GM23338 (cell line): ENCODE results near the gene EPS8. TPM values are rescaled to one million over a fixed set of nuclear protein-coding genes. Genes with fewer than 3 reads are reported as not detected.

Experiments
- ATAC-seq: fragments of 200-7000 bp; cut with Tn5 transposase; 3 replicates; pipeline ENCODE4 v1.9.1; 2020
- DNase-seq: peaks from one replicate; pipeline ENCODE4 v3.0.0-alpha.2; 2015; ENCODE audit warnings: low spot score
- H2AFZ ChIP-seq: fragments of 200-600 bp; sonication (generic); 2 replicates; pipeline ENCODE4 v1.8.0; 2016; ENCODE audit warnings: antibody characterized with exemption, mild to moderate bottlenecking, moderate library complexity
- H3F3A ChIP-seq: fragments of 200-600 bp; sonication (generic); replicated peaks from 2 replicates; pipeline ENCODE4 v1.8.0; 2017; ENCODE audit warnings: antibody characterized with exemption, mixed run types, low read depth
- H3K27ac ChIP-seq: fragments of 200-600 bp; sonication (generic); 2 replicates; pipeline ENCODE4 v1.6.1; 2016; ENCODE audit warnings: low read depth
- H3K27me3 ChIP-seq: fragments of 200-600 bp; sonication (generic); 2 replicates; pipeline ENCODE4 v1.8.0; 2016; ENCODE audit warnings: mild to moderate bottlenecking, mixed run types, moderate library complexity; ENCODE audit not compliant: insufficient read depth
- H3K36me3 ChIP-seq: fragments of 200-600 bp; sonication (generic); 2 replicates; pipeline ENCODE4 v1.8.0; 2016; ENCODE audit warnings: mild to moderate bottlenecking; ENCODE audit not compliant: insufficient read depth
- H3K4me1 ChIP-seq: fragments of 200-600 bp; sonication (generic); 2 replicates; pipeline ENCODE4 v1.8.0; 2016; ENCODE audit warnings: mild to moderate bottlenecking, moderate library complexity; ENCODE audit not compliant: insufficient read depth
- H3K4me2 ChIP-seq: fragments of 200-600 bp; sonication (generic); 2 replicates; pipeline ENCODE4 v1.7.1; 2017; ENCODE audit warnings: mixed run types
- H3K4me3 ChIP-seq: fragments of 200-600 bp; sonication (generic); 2 replicates; pipeline ENCODE4 v1.6.1; 2016; ENCODE audit warnings: mixed run types
- H3K79me2 ChIP-seq: fragments of 200-600 bp; sonication (generic); replicated peaks from 2 replicates; pipeline ENCODE4 v1.8.0; 2017; ENCODE audit warnings: mild to moderate bottlenecking; ENCODE audit not compliant: insufficient read depth
- H3K9me2 ChIP-seq: fragments of 200-600 bp; sonication (generic); 2 replicates; pipeline ENCODE4 v1.8.0; 2017; ENCODE audit not compliant: insufficient read depth
- H4K20me1 ChIP-seq: fragments of 200-600 bp; sonication (generic); replicated peaks from 2 replicates; pipeline ENCODE4 v1.8.0; 2017; ENCODE audit warnings: mild to moderate bottlenecking; ENCODE audit not compliant: insufficient read depth
- H3K27ac Mint-ChIP-seq: 2 replicates; pipeline ENCODE4 v1.8.0; 2020; ENCODE audit warnings: inconsistent platforms, mild to moderate bottlenecking, moderate library complexity, mixed read lengths
- H3K27me3 Mint-ChIP-seq: 3 replicates; pipeline ENCODE4 v1.8.0; 2022; ENCODE audit warnings: low read depth, mild to moderate bottlenecking, moderate library complexity, mixed read lengths, inconsistent platforms; ENCODE audit not compliant: insufficient read depth, poor library complexity
- H3K36me3 Mint-ChIP-seq: 3 replicates; pipeline ENCODE4 v1.8.0; 2021; ENCODE audit warnings: low read depth, mild to moderate bottlenecking, inconsistent platforms, moderate library complexity, mixed read lengths
- H3K4me1 Mint-ChIP-seq: 3 replicates; pipeline ENCODE4 v1.8.0; 2020; ENCODE audit warnings: mild to moderate bottlenecking, inconsistent platforms, mixed read lengths
- H3K4me3 Mint-ChIP-seq: 3 replicates; pipeline ENCODE4 v1.8.0; 2021; ENCODE audit warnings: moderate library complexity, mild to moderate bottlenecking, inconsistent platforms, mixed read lengths
- H3K9me3 Mint-ChIP-seq: 3 replicates; pipeline ENCODE4 v1.8.0; 2020; ENCODE audit warnings: moderate library complexity, mild to moderate bottlenecking, inconsistent platforms, mixed read lengths
- CREB1 ChIP-seq: fragments of 250-450 bp; sonication (Bioruptor Pico); IDR thresholded peaks from 2 replicates; pipeline ENCODE4 v1.5.0; 2020; ENCODE audit warnings: low read depth, mild to moderate bottlenecking, moderate library complexity
- EZH2phosphoT487 ChIP-seq: fragments of 200-600 bp; sonication (generic); IDR thresholded peaks from one replicate; pipeline ENCODE4 v1.8.1; 2018; ENCODE audit warnings: antibody characterized with exemption; ENCODE audit not compliant: unreplicated experiment
- POLR2AphosphoS5 ChIP-seq: IDR thresholded peaks from 2 replicates; pipeline ENCODE4 v1.6.1; 2016; ENCODE audit warnings: antibody characterized with exemption, low read depth
- STAT1 ChIP-seq: IDR thresholded peaks from one replicate; pipeline ENCODE4 v1.6.1; 2016; ENCODE audit warnings: antibody characterized with exemption; ENCODE audit not compliant: unreplicated experiment
- polyA plus RNA-seq: library from polyadenylated mRNA; unstranded; fragments of >200 nt; fragmentation: Nextera tagmentation; extraction: Ambion mirVana; gene quantifications from 2 replicates; pipeline ENCODE4 v1.2.1, GENCODE V29; 2016
- total RNA-seq: library from RNA; depleted of rRNA; stranded (reverse); fragments of >200 nt; shearing (Covaris generic); gene quantifications from 2 replicates; pipeline ENCODE4 v1.2.3, GENCODE V29; 2014
- TF ChIP-seq, protein P1 (sequence below): IDR thresholded peaks from one replicate; pipeline ENCODE4 v1.6.1; 2018; ENCODE audit warnings: antibody characterized with exemption; ENCODE audit not compliant: unreplicated experiment
- TF ChIP-seq, protein P2 (sequence below), 2 experiments: fragments of 200-600 bp in 1 of 2; sonication (generic) in 1 of 2; conservative IDR thresholded peaks; 2 replicates each; pipeline versions ENCODE4 v1.5.1 to v1.6.1; 2016 to 2017; ENCODE audit warnings: antibody characterized with exemption in 2 of 2, low read depth in 2 of 2, mild to moderate bottlenecking in 2 of 2, moderate library complexity in 1 of 2

The EPS8 gene
- total and polyA plus RNA-seq, 2 experiments from 2014 or later, result 3.5 to 5.4 TPM

DNA sequence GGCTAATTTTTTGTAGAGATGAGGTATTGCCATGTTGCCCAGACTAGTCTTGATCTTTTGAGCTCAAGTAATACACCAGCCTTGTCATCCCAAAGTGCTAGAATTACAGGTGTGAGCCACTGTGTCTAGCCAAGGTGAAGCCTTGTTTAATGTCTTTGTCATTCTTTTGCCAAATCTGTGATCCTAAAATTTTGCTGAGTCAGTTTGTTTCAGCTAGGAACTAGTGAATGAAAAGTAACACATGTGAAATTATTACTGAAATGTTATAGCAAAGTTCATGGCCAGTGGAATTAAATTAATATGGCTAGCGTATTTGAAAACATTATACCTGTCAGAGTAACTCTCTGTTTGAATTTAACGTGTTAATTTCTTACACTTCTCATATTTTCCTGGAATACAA lies 26.5 kb upstream of the EPS8 start:
- Mint-ChIP-seq H3K27me3 (no peaks in the 10 kb centered on the region), H3K9me3 (peaks cover 3% of the 10 kb centered on the region; the same call in 1 of the 3 replicates), H3K4me3 (no peak overlapping the region), H3K4me1 (no peaks in the 10 kb centered on the region), H3K27ac (no peak overlapping the region), H3K36me3 (no peaks in the 10 kb centered on the region; the same call in 2 of the 3 replicates)
- TF ChIP-seq EZH2phosphoT487 (no peak), STAT1 (no peak), CREB1 (CRISPR knock-in tag) (no peak), POLR2AphosphoS5 (no peak)
- TF ChIP-seq, protein P1, sequence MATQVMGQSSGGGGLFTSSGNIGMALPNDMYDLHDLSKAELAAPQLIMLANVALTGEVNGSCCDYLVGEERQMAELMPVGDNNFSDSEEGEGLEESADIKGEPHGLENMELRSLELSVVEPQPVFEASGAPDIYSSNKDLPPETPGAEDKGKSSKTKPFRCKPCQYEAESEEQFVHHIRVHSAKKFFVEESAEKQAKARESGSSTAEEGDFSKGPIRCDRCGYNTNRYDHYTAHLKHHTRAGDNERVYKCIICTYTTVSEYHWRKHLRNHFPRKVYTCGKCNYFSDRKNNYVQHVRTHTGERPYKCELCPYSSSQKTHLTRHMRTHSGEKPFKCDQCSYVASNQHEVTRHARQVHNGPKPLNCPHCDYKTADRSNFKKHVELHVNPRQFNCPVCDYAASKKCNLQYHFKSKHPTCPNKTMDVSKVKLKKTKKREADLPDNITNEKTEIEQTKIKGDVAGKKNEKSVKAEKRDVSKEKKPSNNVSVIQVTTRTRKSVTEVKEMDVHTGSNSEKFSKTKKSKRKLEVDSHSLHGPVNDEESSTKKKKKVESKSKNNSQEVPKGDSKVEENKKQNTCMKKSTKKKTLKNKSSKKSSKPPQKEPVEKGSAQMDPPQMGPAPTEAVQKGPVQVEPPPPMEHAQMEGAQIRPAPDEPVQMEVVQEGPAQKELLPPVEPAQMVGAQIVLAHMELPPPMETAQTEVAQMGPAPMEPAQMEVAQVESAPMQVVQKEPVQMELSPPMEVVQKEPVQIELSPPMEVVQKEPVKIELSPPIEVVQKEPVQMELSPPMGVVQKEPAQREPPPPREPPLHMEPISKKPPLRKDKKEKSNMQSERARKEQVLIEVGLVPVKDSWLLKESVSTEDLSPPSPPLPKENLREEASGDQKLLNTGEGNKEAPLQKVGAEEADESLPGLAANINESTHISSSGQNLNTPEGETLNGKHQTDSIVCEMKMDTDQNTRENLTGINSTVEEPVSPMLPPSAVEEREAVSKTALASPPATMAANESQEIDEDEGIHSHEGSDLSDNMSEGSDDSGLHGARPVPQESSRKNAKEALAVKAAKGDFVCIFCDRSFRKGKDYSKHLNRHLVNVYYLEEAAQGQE, result no peak
- TF ChIP-seq, protein P2, sequence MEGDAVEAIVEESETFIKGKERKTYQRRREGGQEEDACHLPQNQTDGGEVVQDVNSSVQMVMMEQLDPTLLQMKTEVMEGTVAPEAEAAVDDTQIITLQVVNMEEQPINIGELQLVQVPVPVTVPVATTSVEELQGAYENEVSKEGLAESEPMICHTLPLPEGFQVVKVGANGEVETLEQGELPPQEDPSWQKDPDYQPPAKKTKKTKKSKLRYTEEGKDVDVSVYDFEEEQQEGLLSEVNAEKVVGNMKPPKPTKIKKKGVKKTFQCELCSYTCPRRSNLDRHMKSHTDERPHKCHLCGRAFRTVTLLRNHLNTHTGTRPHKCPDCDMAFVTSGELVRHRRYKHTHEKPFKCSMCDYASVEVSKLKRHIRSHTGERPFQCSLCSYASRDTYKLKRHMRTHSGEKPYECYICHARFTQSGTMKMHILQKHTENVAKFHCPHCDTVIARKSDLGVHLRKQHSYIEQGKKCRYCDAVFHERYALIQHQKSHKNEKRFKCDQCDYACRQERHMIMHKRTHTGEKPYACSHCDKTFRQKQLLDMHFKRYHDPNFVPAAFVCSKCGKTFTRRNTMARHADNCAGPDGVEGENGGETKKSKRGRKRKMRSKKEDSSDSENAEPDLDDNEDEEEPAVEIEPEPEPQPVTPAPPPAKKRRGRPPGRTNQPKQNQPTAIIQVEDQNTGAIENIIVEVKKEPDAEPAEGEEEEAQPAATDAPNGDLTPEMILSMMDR (conservative IDR thresholded peaks at IDR 0.05; ENCODE audit: low read depth in 2 of 2), result no peak
- Histone ChIP-seq H3F3A (no peaks in the 10 kb centered on the region), H3K4me2 (no peak overlapping the region), H3K4me3 (no peak overlapping the region), H3K27ac (no peak overlapping the region), H3K79me2 (no peaks in the 10 kb centered on the region), H3K27me3 (no peaks in the 10 kb centered on the region), H4K20me1 (no peaks in the 10 kb centered on the region), H2AFZ (no peak overlapping the region), H3K4me1 (no peaks in the 10 kb centered on the region), H3K36me3 (no peaks in the 10 kb centered on the region), H3K9me2 (no peaks in the 10 kb centered on the region)
- no peak for DNase-seq
- ATAC-seq, result no peak

DNA sequence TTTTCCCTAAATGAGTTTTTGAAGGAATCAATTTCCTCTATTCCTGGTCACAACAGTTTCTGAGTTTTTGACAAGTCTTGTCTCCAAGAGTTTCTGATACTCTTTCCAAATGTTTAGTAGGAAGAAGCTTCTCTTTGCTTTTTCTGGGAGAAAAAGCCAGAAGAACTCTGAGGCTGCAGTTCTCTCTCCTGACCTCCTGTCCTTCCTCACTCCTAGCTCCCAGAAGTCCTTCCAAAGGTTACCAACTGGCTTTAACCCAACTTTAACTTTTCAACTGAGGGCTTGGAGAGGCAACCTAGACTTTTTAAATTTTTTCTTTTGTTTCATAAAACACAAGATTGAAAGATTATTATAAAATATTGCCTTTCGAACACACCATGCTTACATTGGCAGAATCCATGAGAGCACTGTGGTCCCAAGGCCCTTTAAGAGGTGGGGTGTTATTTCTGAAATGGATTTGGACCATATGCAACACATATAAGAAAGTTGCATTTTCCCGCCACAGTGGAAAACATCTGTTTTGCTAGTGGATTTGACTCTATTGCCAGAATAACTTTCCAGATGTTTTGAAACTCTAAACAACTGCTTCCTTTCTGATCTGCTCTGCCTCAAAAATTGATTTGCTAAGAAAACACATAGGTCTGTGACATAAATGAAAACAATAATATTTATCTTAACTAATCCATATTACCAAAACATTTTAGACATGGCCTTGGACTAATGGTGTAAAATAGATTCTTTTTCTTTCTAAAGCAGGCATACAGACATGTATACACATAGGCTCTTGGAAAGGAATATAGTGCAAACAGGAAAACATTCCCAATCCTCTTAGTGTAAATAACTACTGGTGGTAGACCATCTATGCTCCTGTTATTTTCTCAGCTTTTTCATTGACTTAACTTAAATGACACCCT lies 22.3 kb upstream of the EPS8 start:
- Histone ChIP-seq H3K27me3 (no peaks in the 10 kb centered on the region), H3K9me2 (no peaks in the 10 kb centered on the region), H3K4me2 (no peak overlapping the region), H3K4me3 (no peak overlapping the region), H4K20me1 (no peaks in the 10 kb centered on the region), H2AFZ (no peak overlapping the region), H3F3A (no peaks in the 10 kb centered on the region), H3K27ac (no peak overlapping the region), H3K79me2 (no peaks in the 10 kb centered on the region), H3K4me1 (no peaks in the 10 kb centered on the region), H3K36me3 (no peaks in the 10 kb centered on the region)
- no peak overlapping the region for H3K4me3 Mint-ChIP-seq
- H3K36me3 Mint-ChIP-seq, result no peaks in the 10 kb centered on the region
- H3K27ac Mint-ChIP-seq, result no peak overlapping the region
- H3K9me3 Mint-ChIP-seq, result no peaks in the 10 kb centered on the region
- no peak for DNase-seq
- TF ChIP-seq STAT1, result no peak
- H3K27me3 Mint-ChIP-seq, result no peaks in the 10 kb centered on the region
- no peaks in the 10 kb centered on the region for H3K4me1 Mint-ChIP-seq
- no peak for ATAC-seq
